K562 (cell line): ENCODE results near the gene TXNIP. TPM values are rescaled to one million over a fixed set of nuclear protein-coding genes. Genes with fewer than 3 reads are reported as not detected.

Experiments used
- ATAC-seq: fragments of 200-7000 bp; cut with Tn5 transposase; 3 replicates; pipeline ENCODE4 v1.9.1; 2020; ENCODE audit warnings: moderate library complexity
- BruUV-seq: library from RNA; stranded (reverse); fragments of 400-500 nt; replicated peaks from 2 replicates; lab custom pipeline; 2021; lab: Mats Ljungman, UMichigan
- CTCF ChIA-PET: fragments of 300-600 bp; formaldehyde crosslinking; extraction: SDS; loops from one replicate; lab custom pipeline; 2021; ENCODE audit warnings: low intra/inter-chr PET ratio; lab: Yijun Ruan, JAX
- POLR2A ChIA-PET: fragments of 300-600, 350-650 bp; sonication (Branson Sonifier 250); formaldehyde crosslinking; extraction: SDS; loops from one replicate; lab custom pipeline; 2021; ENCODE audit warnings: antibody characterized with exemption, inconsistent platforms; lab: Yijun Ruan, JAX
- DNase-seq, 4 experiments: peaks; one replicate each; pipeline versions ENCODE4 v3.0.0 to v3.0.0-alpha.2; 2011 to 2018; ENCODE audit warnings: low spot score in 3 of 4, mixed read lengths in 3 of 4; ENCODE audit errors: extremely low read depth in 1 of 4
- FAIRE-seq: peaks from 2 replicates; lab custom pipeline; 2011; peaks lifted over from hg19 to GRCh38; lab: Jason Lieb, UNC
- H2AFZ ChIP-seq: 2 replicates; pipeline ENCODE4 v1.6.0; 2011; ENCODE audit warnings: low read depth, low read length, control low read depth, inconsistent platforms
- H3K27ac ChIP-seq: fragments of 200-600 bp; 3 replicates; pipeline ENCODE4 v1.8.0; 2011; ENCODE audit warnings: low read depth, mild to moderate bottlenecking, control low read depth, inconsistent platforms, low read length, moderate library complexity, mixed read lengths; ENCODE audit errors: extremely low read depth
- H3K27me3 ChIP-seq, 2 experiments: fragments of 300-600 bp in 1 of 2; 2 replicates in 1 of 2; 3 replicates in 1 of 2; pipeline versions ENCODE4 v1.6.0 to v1.8.0; 2011; ENCODE audit warnings: inconsistent platforms in 2 of 2, low read length in 2 of 2, mild to moderate bottlenecking in 1 of 2, mixed read lengths in 1 of 2, moderate library complexity in 1 of 2; ENCODE audit not compliant: control insufficient read depth in 2 of 2, insufficient read depth in 2 of 2
- H3K36me3 ChIP-seq: fragments of 300-600 bp; 3 replicates; pipeline ENCODE4 v1.8.0; 2011; ENCODE audit warnings: mild to moderate bottlenecking, low read length, inconsistent platforms; ENCODE audit not compliant: control insufficient read depth, insufficient read depth
- H3K4me1 ChIP-seq, 2 experiments: fragments of 200-600 bp in 1 of 2; replicated peaks in 1 of 2; 2 replicates in 1 of 2; 3 replicates in 1 of 2; pipeline versions ENCODE4 v1.5.1 to v1.8.0; 2011; ENCODE audit warnings: inconsistent platforms in 2 of 2, low read length in 2 of 2, mild to moderate bottlenecking in 1 of 2, mixed read lengths in 1 of 2, moderate library complexity in 1 of 2; ENCODE audit not compliant: control insufficient read depth in 2 of 2, insufficient read depth in 2 of 2
- H3K4me2 ChIP-seq: 2 replicates; pipeline ENCODE4 v1.6.1; 2011; ENCODE audit warnings: low read length, control low read depth, inconsistent platforms, mixed read lengths; ENCODE audit not compliant: insufficient read depth
- H3K4me3 ChIP-seq: fragments of 200-600 bp; sonication (generic), shearing (Covaris generic); 2 replicates; pipeline ENCODE4 v1.5.1; 2016; ENCODE audit warnings: control low read depth, inconsistent platforms
- H3K79me2 ChIP-seq: fragments of 200-600 bp; 3 replicates; pipeline ENCODE4 v1.8.0; 2011; ENCODE audit warnings: low read length, inconsistent platforms; ENCODE audit not compliant: control insufficient read depth, insufficient read depth
- H3K9ac ChIP-seq, 2 experiments: 2 replicates each; pipeline versions ENCODE4 v1.6.0 to v1.6.1; 2011; ENCODE audit warnings: low read depth in 2 of 2, low read length in 2 of 2, control low read depth in 1 of 2, inconsistent platforms in 1 of 2, mild to moderate bottlenecking in 1 of 2, mixed read lengths in 1 of 2; ENCODE audit not compliant: insufficient read depth in 1 of 2
- H3K9me1 ChIP-seq: one replicate; pipeline ENCODE4 v1.6.0; 2011; ENCODE audit warnings: inconsistent platforms, mild to moderate bottlenecking, low read length, moderate library complexity; ENCODE audit not compliant: control insufficient read depth, insufficient read depth
- H3K9me3 ChIP-seq: replicated peaks from 2 replicates; pipeline ENCODE4 v1.5.1; 2011; ENCODE audit warnings: low read depth, low read length, inconsistent platforms; ENCODE audit not compliant: control insufficient read depth, insufficient read depth
- H4K20me1 ChIP-seq: replicated peaks from 2 replicates; pipeline ENCODE4 v1.6.1; 2011; ENCODE audit warnings: low read length, inconsistent platforms, mixed read lengths; ENCODE audit not compliant: control insufficient read depth, insufficient read depth
- ADNP ChIP-seq: fragments of 200-800 bp; sonication (Bioruptor generic); IDR thresholded peaks from 2 replicates; pipeline ENCODE4 v1.6.1; 2016; ENCODE audit warnings: missing genetic modification characterization, missing compliant biosample characterization
- MEF2A ChIP-seq: IDR thresholded peaks from 2 replicates; pipeline ENCODE4 v1.6.1; 2011; ENCODE audit warnings: low read depth, mild to moderate bottlenecking, low read length, moderate library complexity; ENCODE audit not compliant: control insufficient read depth
- PRDM10 ChIP-seq: fragments of 450-650 bp; IDR thresholded peaks from 2 replicates; pipeline ENCODE4 v1.6.1; 2018; ENCODE audit not compliant: partially characterized antibody
- RBM25 ChIP-seq: fragments of 200-400 bp; formaldehyde crosslinking; IDR thresholded peaks from 2 replicates; pipeline ENCODE4 v1.6.1; 2018; ENCODE audit warnings: low read length, low read depth, moderate library complexity; ENCODE audit not compliant: severe bottlenecking
- SRSF1 ChIP-seq: fragments of 200-400 bp; formaldehyde crosslinking; IDR thresholded peaks from 2 replicates; pipeline ENCODE4 v1.6.1; 2017; ENCODE audit warnings: mild to moderate bottlenecking, low read depth, low read length, moderate library complexity
- ZNF121 ChIP-seq: sonication (generic); formaldehyde crosslinking; conservative IDR thresholded peaks from 2 replicates; pipeline ENCODE4 v1.8.0; 2022; ENCODE audit warnings: missing genetic modification reagents
- WGBS: fragments of 100-300 bp; shearing (Covaris generic); methylation state at CpG from one replicate; pipeline ENCODE4 v1.1.6; 2016; ENCODE audit warnings: low coverage, mixed read lengths; ENCODE audit not compliant: insufficient coverage; ENCODE audit errors: missing lambda C conversion rate; 5-methylcytosine and 5-hydroxymethylcytosine counted together
- in situ Hi-C: fragments of 300-500 bp; cut with MboI; formaldehyde crosslinking; loops from 4 replicates; pipeline ENCODE4 v1.15.0; 2018; ENCODE audit warnings: inconsistent platforms, mixed read lengths
- intact Hi-C: fragments of 100-400 bp; cut with micrococcal nuclease; formaldehyde crosslinking; loops from 2 replicates; pipeline ENCODE4 v1.14.2; 2022
- polyA plus RNA-seq, 8 experiments: library from polyadenylated mRNA; depleted of rRNA in 4 of 8; stranded (reverse) in 5 of 8; unstranded in 3 of 8; fragments of >200 nt; fragmentation: Nextera tagmentation in 2 of 8; fragmentation: Illumina TruSeq in 1 of 8; extraction: Ambion mirVana in 2 of 8; extraction: Trizol in 1 of 8; gene quantifications; 2 replicates each; pipeline versions ENCODE4 v1.2.1 to v1.2.3, GENCODE V29; 2011 to 2014; ENCODE audit warnings: inconsistent platforms in 1 of 8, missing spikeins in 1 of 8
- total RNA-seq, 7 experiments: library from RNA; depleted of rRNA in 6 of 7; stranded (reverse); fragments of >200 nt in 6 of 7; fragmentation: Illumina TruSeq in 2 of 7; extraction: Trizol in 2 of 7; gene quantifications; 2 replicates each; pipeline versions ENCODE4 v1.2.1 to v1.2.3, GENCODE V29; 2011 to 2021; ENCODE audit warnings: low replicate concordance in 1 of 7

TXNIP gene
- total and polyA plus RNA-seq, 9 of the 15 experiments (the other 6 are each of a cell fraction or from before 2014, with no cell fraction given): 120 to 499 (median 257) TPM

- no peak for TF ChIP-seq PRDM10
- TF ChIP-seq MEF2A: no peak
- no peak for TF ChIP-seq ADNP (tag)
Measured at GRCh38 chr1:145953861-145954260, 42.5 kb downstream of the TXNIP start (continued).

- in situ Hi-C loops (no loop called here), intact Hi-C loops (no loop called here)
- no peak for ATAC-seq
- no peaks in the 10 kb centered on the region for H3K9me1 ChIP-seq
- H3K27ac ChIP-seq: no peak overlapping the region
- no peak overlapping the region for H3K9ac ChIP-seq
- no peaks in the 10 kb centered on the region for H4K20me1 ChIP-seq
- no peaks in the 10 kb centered on the region for H3K36me3 ChIP-seq
- FAIRE-seq: no peak
- TF ChIP-seq RBM25 (peak; percentile 3), ZNF121 (CRISPR knock-in tag) (peak; percentile 69), SRSF1 (no peak)
- H2AFZ ChIP-seq: no peak overlapping the region
- H3K27me3 ChIP-seq: no peaks in the 10 kb centered on the region
- CTCF ChIA-PET: no interaction called here
- POLR2A ChIA-PET: interaction anchor here (0.6 kb wide), 1 partner anchor 60 kb away, joined by 3 read pairs; no protein-coding TSS in a partner anchor
- no peak overlapping the region for H3K4me3 ChIP-seq
- peaks cover 29% of the 10 kb centered on the region for H3K79me2 ChIP-seq
- no peaks in the 10 kb centered on the region for H3K9me3 ChIP-seq
- DNase-seq: no peak
- BruUV-seq: no TSS peak
- H3K4me2 ChIP-seq: no peak overlapping the region
- WGBS: 97% methylated on average over 3 of the region's 3 CpGs
- peaks cover 4 to 13% of the 10 kb centered on the region in 2 experiments; a peak in 4 of 5 replicates for H3K4me1 ChIP-seq
Measured at GRCh38 chr1:145952903-145953302, 43.5 kb downstream of the TXNIP start.
